Measurements from ENCODE around the gene EID1. TPM values are rescaled to one million over a fixed set of nuclear protein-coding genes. Genes with fewer than 3 reads are reported as not detected.

The EID1 gene
- total RNA-seq, 2 experiments from 2014 or later: 104 to 111 TPM

- no peaks in the 10 kb centered on the region for H3K79me2 ChIP-seq (ENCODE audit: insufficient read depth, low read depth, low read length)
- no peak overlapping the region for H3K27ac ChIP-seq (ENCODE audit: low read depth, low read length, poor library complexity, severe bottlenecking)
- DNase-seq (ENCODE audit: low spot score): no peak
- no peak overlapping the region for H3K4me3 ChIP-seq (ENCODE audit: low read depth, low read length, poor library complexity, severe bottlenecking)
- H3K9me3 ChIP-seq (ENCODE audit: low read length): no peaks in the 10 kb centered on the region
- H4K20me1 ChIP-seq (ENCODE audit: insufficient read depth, low read length): no peaks in the 10 kb centered on the region
- CTCF ChIA-PET (ENCODE audit: unreplicated experiment): no interaction called here
- no peak overlapping the region for H2AFZ ChIP-seq (ENCODE audit: low read length)
- H3K9me2 ChIP-seq (ENCODE audit: insufficient read depth, low read length): no peaks in the 10 kb centered on the region
- no peaks in the 10 kb centered on the region for H3K4me1 ChIP-seq (ENCODE audit: insufficient read depth, low read length, poor library complexity, severe bottlenecking)
- H3K4me2 ChIP-seq (ENCODE audit: low read length): no peak overlapping the region
- intact Hi-C loops (cut with micrococcal nuclease; ENCODE audit: unreplicated experiment): no loop called here
- POLR2A ChIA-PET: interaction anchor here (0.7 kb wide), 1 partner anchor 675 kb away, joined by 3 read pairs; no protein-coding TSS in a partner anchor
- no TSS peak for BruUV-seq (replicated peaks)
- no peak for TF ChIP-seq EZH2phosphoT487 (IDR thresholded peaks at IDR 0.05; ENCODE audit: borderline replicate concordance, low read depth, low read length)
- TF ChIP-seq CTCF (conservative IDR thresholded peaks at IDR 0.05; ENCODE audit: low read length): no peak
- no peaks in the 10 kb centered on the region for H3K36me3 ChIP-seq (ENCODE audit: insufficient read depth, low read length)
These were observed 49.0 kb upstream of the EID1 start for GRCh38 chr15:48828906-48829305.

GRCh38 chr15:48832648-48833047, 45.3 kb upstream of the EID1 start:
- Histone ChIP-seq H4K20me1 (ENCODE audit: insufficient read depth, low read length) (no peaks in the 10 kb centered on the region), H3K27ac (ENCODE audit: low read depth, low read length, poor library complexity, severe bottlenecking) (no peak overlapping the region), H3K4me3 (ENCODE audit: low read depth, low read length, poor library complexity, severe bottlenecking) (no peak overlapping the region), H2AFZ (ENCODE audit: low read length) (no peak overlapping the region), H3K36me3 (ENCODE audit: insufficient read depth, low read length) (no peaks in the 10 kb centered on the region), H3K4me1 (ENCODE audit: insufficient read depth, low read length, poor library complexity, severe bottlenecking) (no peaks in the 10 kb centered on the region), H3K79me2 (ENCODE audit: insufficient read depth, low read depth, low read length) (no peaks in the 10 kb centered on the region), H3K9me3 (ENCODE audit: low read length) (no peaks in the 10 kb centered on the region), H3K9me2 (ENCODE audit: insufficient read depth, low read length) (no peaks in the 10 kb centered on the region), H3K4me2 (ENCODE audit: low read length) (no peak overlapping the region)
- no peak for DNase-seq (ENCODE audit: low spot score)
- CTCF ChIA-PET (ENCODE audit: unreplicated experiment): no interaction called here
- BruUV-seq (replicated peaks): no TSS peak
- intact Hi-C loops (cut with micrococcal nuclease; ENCODE audit: unreplicated experiment): no loop called here
- POLR2A ChIA-PET: no interaction called here
- TF ChIP-seq CTCF (conservative IDR thresholded peaks at IDR 0.05; ENCODE audit: low read length) (no peak), EZH2phosphoT487 (IDR thresholded peaks at IDR 0.05; ENCODE audit: borderline replicate concordance, low read depth, low read length) (no peak)

GRCh38 chr15:48833526-48834239, 44.3 kb upstream of the EID1 start:
- no peaks in the 10 kb centered on the region for H4K20me1 ChIP-seq (ENCODE audit: insufficient read depth, low read length)
- no peaks in the 10 kb centered on the region for H3K79me2 ChIP-seq (ENCODE audit: insufficient read depth, low read depth, low read length)
- CTCF ChIA-PET (ENCODE audit: unreplicated experiment): no interaction called here
- no peaks in the 10 kb centered on the region for H3K9me2 ChIP-seq (ENCODE audit: insufficient read depth, low read length)
- TF ChIP-seq CTCF (conservative IDR thresholded peaks at IDR 0.05; ENCODE audit: low read length) (no peak), EZH2phosphoT487 (IDR thresholded peaks at IDR 0.05; ENCODE audit: borderline replicate concordance, low read depth, low read length) (no peak)
- POLR2A ChIA-PET: interaction anchor here (0.6 kb wide), 2 partner anchors 42 to 873 kb away, joined by 4 read pairs; no protein-coding TSS in a partner anchor
- no peaks in the 10 kb centered on the region for H3K9me3 ChIP-seq (ENCODE audit: low read length)
- intact Hi-C loops (cut with micrococcal nuclease; ENCODE audit: unreplicated experiment): no loop called here
- no peaks in the 10 kb centered on the region for H3K36me3 ChIP-seq (ENCODE audit: insufficient read depth, low read length)
- no peak for DNase-seq (ENCODE audit: low spot score)
- no peak overlapping the region for H3K27ac ChIP-seq (ENCODE audit: low read depth, low read length, poor library complexity, severe bottlenecking)
- no peaks in the 10 kb centered on the region for H3K4me1 ChIP-seq (ENCODE audit: insufficient read depth, low read length, poor library complexity, severe bottlenecking)
- no TSS peak for BruUV-seq (replicated peaks)
- H3K4me3 ChIP-seq (ENCODE audit: low read depth, low read length, poor library complexity, severe bottlenecking): no peak overlapping the region
- no peak overlapping the region for H2AFZ ChIP-seq (ENCODE audit: low read length)
- H3K4me2 ChIP-seq (ENCODE audit: low read length): no peak overlapping the region
